ENCODE data around the gene PPFIBP2. TPM values are rescaled to one million over a fixed set of nuclear protein-coding genes. Genes with fewer than 3 reads are reported as not detected.
A peak's percentile ranks its signal among the peaks of the same experiment; 100 is the strongest.

PPFIBP2 gene
- total RNA-seq, 1 donor: 2.2 TPM

DNA sequence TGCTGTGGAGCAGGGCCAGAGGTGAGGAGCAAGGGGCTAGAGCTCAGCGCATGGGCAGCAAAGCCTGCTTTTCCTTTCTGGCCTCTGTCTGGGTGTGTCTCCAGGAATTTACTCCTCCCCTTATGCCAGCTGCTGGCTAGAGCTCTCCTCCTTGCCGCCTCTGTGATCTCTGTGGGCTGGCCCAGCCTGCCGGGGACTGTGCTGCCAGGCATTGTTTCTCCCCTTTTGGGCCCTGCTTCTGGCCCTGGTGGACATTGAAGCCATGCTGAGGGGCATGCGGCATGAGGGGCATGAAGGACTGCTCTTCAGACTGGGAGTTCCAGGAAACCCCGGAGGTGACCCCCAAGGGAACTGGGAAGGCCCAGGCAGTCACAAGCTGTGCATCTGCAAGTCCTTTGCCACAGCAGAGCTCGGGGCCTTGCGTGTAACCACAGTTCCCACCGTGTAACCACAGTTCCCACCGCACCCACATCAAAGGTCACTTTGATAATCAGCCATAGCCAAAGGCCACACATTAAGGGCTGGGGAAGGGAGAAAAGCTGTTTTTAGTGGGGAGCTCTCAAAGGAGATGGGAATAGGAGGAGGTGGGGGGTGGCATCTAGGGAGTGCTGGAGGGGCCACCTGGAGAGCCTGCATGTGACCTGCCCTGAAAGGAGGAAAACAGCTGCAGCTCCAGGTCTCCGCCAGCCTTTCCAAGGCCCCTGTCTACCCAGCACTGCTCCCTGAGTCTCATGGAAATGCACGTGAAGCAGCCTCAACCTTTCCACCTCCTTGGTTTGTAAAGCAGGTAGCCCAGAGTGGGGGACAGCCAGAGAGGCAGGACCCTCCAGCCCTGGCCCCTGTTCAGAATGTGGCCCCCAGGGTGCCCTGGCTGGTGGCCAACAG is 62.3 kb downstream of the PPFIBP2 start:
- no peak for DNase-seq (ENCODE audit: low read depth in 2 of 3, low spot score in 2 of 3)

DNA sequence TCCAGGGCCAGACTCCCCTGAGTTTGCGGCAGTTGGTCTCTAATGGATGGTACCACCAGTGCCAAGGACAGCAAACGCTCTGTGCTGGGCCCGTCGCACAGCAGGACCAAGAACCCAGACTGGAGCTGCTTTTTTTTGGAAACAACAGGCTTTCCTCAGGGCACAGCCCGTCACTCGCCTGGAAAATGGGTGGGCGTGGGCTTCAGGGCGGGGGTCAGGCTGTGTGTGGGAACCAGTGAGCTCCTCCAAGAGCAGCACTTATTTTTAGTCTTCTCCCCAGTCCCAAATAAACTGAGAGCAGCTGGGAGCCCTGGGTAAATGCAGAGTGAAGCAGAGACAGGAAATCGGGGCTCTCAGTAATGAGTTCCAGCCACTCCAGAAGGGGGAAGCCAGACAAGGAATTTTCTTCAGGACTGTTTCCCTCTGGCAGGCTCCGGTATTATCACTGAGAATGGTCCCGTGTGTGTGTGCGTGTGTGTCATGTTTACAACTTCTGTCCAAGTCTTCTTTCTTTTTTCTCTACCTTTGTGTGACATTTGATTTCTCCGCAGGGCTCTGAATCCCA is 63.0 kb downstream of the PPFIBP2 start:
- no peak for DNase-seq (ENCODE audit: low read depth in 2 of 3, low spot score in 2 of 3)

DNA sequence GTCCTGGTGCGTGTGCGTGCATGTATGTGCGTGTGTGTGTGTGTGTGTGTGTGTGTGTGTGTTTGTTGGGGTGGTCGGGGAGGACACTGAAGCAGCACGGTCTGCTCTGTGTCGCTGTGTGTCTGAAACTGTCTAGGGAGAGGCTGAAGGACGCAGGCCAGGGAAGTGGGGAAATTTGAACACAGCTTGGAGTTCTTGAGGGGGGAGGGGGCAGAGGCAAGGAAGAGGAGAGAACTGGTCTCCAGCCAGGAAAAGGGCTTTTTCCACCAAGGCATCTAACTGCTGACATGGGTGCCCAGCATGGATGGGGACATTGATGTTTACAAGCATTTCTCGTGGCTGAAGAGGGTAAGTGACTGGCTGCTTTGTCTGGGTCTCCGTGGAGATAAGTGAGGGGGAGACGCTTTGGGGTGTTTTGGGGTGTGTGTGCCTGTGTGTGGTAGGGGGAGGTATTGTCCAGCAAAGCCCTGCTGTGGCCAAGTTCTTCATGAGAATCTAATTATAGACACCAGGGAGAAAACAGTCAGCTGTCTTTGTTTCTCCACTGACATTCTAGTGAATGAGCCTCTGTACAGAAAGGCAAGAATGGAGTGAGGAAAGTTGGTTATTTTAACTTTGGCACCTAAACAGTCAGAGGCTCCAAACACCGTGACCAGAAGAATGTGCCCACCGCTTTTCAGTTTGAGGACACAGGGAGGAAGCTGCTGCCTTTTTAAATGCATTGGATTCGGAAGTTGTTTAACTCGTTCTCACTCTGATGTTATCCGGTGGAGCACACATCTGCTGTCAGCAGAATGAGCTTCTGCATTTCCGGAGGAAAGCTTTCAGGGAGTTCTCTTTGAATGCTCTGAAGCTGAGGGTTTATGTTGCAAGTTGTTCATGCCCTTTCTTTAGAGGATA is 63.7 kb downstream of the PPFIBP2 start:
- DNase-seq (ENCODE audit: low read depth in 2 of 3, low spot score in 2 of 3): peak in 2 of 3 donors; percentile 47 to 86

DNA sequence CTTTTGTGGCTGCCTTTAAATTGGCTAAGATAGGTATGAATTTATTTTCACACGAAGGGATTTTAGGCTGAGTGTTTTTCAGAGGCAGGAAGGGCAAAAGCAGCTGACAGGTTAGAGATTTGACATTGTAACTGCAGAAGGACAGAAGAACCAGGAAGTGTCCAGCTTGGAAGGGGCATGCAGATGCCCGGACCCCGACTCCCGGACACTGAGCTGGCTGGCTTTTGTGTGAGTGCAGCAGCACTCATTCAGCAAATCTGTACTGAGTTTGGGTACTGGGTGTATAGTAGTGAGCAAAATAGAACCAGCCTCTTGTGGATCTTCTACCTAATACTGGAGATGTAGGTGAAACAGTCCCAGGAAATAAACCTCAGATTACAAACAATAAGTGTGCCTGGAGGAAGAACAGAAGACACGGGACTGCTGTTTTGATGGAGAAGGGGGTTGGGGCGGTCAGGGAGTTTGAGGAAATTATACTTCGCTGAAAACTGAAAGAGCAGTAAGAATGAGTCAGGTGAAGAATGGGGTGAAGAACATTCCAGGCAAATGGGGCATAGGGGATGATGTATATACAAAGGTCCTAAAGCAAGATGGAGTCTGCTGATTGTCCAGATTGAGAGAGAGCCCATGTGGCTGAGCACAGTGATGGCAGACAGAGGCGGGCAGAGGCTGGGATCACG is 64.6 kb downstream of the PPFIBP2 start:
- DNase-seq (ENCODE audit: low read depth in 2 of 3, low spot score in 2 of 3): no peak

DNA sequence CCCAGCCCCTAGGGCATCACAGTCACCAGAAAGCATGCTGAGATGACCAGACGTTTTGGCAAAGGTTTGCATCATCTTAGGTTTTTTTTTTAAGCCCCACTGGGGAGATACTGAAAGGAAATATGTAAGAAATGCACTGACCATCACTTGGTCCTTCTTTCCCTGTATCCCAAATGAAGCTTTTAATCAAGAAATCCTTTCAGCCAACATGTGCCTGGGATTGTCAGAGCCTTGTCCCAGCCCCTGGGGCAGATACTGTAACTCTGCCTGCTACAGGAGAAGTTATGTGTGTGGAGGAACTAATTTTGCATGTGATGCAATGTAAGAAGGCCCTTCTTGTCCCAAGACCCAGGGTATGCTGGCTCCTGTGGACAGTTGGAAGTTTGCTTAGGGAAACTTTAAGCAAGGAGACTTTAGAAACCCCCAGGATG is 65.6 kb downstream of the PPFIBP2 start:
- DNase-seq (ENCODE audit: low read depth in 2 of 3, low spot score in 2 of 3): no peak

DNA sequence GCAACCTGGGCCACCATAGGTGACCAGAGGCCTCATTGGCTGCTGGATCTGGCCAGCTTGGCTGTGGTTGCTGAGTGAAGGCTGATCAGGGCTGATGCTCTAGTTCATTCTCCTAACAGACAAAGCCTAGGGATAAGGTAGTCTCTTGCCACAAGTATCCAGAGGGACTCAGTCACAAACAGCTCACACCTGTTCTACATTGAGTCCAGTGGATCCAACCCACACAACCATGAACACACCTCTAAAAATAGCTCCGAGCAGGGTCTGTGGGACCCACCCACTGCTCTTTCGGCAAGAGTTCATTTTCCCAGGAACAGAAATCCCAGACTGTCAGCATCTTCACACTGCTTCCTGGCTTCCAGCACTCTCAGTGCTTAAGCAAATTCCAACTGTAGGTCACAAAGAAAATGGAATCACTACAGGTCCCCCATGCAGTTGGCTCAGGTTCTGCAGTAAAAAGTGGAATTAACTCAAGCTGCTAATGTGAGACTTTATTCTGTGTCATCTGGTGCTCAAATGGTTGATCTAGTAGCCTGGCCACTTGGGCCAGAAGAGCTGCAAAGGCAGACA is 67.3 kb downstream of the PPFIBP2 start:
- no peak for DNase-seq (ENCODE audit: low read depth in 2 of 3, low spot score in 2 of 3)

DNA sequence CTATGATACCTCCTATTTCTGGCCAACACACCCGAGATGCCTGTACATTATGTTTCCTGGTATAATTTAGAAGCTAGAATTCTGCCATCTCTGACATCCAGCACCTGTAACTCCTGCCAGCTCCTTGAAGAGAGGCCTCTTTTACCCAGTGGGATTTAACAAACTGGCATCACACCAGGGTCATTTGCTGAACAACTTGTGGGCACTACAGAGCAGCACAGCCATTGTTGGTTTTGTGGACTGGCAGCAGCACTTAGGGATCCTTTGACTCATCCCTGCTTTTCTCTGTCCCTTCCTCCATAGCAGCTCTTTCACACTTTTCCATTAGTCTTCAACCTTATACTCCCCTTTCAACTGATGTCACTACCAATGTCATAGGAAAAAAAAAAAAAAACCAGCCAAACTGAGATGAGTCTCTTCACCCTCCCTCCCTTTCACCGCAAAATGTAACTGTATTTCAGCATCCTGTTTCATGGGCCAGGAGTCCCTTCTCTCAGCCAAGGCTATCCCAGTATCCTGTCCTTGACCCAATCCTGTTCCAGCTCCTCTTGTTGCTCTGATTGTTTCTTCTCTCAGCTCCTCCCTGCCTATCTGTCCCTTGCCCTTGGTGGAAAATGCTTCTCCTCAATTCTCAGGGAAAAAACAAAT is 68.7 kb downstream of the PPFIBP2 start:
- DNase-seq (ENCODE audit: low read depth in 2 of 3, low spot score in 2 of 3): no peak

DNA sequence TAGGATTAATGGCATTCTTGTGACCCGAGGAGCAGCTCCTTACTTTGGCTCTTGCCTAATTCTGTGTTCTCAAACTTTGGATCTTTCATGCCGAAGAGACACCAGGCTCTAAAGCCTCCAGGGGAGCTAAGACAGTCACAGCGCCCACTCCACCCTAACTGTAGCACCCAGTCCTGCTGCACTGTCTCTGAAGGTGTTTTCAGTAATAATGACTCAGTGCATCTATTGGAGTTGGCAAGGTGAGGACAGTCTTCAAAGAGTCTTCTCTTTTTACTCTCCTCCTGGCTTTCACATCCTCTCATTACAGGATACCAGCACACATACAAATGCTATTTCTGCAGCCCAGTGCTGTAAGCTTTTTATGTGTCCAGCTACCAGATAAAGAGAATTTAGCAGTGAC is 69.4 kb downstream of the PPFIBP2 start:
- no peak for DNase-seq (ENCODE audit: low read depth in 2 of 3, low spot score in 2 of 3)

DNA sequence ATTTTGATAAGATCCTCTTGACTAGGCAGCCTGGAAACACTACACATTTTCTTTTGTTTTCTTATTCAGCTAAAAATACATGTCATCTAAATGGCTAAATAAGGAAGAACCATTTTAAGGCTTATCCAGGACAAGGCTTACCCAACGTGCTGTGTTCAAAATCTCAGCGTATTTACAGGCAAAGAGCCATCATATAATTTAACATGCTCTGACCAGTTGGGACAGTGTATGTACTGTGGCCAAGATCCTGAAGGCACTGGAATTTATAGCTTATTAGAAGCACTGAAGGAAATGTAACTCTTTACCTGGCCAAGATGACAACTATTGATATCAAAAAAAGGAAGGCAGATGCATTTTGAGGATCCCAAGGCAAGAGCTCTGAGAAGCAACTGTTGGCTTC is 71.1 kb downstream of the PPFIBP2 start:
- DNase-seq (ENCODE audit: low read depth in 2 of 3, low spot score in 2 of 3): no peak

DNA sequence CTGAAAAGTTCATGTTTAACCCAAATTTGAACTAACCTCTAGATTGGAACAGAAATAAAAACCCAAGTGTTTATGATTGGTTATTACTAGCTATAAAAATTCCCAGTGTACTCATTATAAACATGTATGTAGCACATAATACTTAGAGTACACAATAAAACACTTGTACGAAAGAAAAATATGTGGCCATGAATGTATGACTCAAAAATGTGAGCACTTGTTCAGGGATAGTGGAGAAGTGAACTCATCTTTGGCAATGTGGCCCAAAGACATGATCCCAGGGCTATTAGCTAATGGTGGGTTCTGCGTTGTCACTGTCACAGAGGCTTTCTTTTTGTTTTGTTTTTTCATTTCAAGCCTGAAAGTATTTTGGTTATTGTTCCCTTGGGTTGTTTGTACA is 72.0 kb downstream of the PPFIBP2 start:
- no peak for DNase-seq (ENCODE audit: low read depth in 2 of 3, low spot score in 2 of 3)

DNA sequence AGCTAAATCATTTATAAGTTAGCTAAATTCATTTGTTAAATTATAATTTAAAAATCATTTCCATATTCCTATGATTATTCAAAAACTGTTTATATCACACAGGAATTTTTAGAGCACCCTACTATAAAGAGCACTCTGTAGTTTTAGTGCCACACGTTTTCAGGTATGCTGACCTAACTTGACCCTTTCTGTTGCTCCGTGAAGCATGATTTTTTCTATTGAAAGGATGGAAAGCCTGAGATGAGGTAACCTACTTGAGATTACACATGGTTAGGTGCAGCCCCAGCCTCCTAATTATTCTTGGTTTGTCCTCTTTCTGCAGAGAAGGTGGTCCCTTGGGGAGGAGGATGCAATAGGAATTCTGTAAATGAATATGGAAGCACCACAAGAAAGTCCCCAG is 72.6 kb downstream of the PPFIBP2 start:
- DNase-seq (ENCODE audit: low read depth in 2 of 3, low spot score in 2 of 3): no peak

DNA sequence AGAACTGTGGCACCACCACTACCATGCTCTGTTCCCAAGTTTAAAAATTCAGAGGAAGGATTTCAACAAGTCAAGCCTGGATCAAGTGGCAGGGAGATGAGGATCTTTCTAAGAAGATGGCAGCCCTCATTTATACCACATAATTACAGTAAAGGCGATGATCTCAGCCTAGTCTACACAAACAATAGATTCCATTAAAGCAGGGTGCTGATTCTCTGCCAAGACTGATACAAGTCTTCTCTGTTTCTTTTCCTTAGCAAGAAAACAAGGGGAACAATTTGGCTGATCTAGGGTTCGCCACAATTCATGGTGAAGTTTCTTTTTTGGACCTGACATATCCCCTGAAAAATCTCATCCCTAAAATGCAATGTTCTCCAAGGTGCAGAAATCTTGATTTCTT is 73.9 kb downstream of the PPFIBP2 start:
- DNase-seq (ENCODE audit: low read depth in 2 of 3, low spot score in 2 of 3): no peak

DNA sequence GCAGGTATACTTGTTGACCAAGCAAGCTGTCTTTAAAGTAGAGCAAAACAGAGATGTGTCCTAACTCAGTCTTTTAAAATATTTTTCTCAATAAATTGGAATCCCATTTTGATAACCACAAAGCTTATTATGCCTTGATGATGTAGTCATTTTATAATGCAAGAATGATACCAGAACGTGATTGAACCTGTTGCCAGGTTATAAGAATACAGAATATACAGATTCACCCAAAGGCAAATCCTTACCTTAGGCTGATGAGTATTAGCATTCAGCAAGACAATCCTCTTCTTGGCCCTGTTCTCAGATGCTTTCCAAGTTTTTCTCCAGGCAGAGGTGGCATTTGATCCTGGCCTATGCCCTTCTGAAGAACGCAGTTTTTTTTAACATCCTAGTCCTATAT is 76.1 kb downstream of the PPFIBP2 start:
- DNase-seq (ENCODE audit: low read depth in 2 of 3, low spot score in 2 of 3): no peak

DNA sequence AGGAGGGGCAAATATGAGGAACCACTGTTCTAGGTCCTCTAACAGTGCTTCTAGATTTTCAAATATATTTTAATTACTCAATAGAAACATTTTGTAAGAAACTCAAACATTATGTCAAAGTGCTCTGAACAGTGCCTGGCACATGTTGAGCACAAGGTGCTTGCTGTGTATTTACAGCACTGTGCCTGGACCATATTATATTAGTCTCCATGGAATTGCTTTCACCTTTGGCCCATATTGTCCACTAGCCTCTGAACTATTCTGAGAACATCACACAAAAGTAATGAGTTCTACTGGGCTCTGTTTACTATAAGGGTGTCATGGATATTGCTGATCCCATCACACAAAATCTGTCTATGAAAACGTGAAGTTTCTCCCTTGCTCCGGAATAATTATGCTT is 76.7 kb downstream of the PPFIBP2 start:
- no peak for DNase-seq (ENCODE audit: low read depth in 2 of 3, low spot score in 2 of 3)

DNA sequence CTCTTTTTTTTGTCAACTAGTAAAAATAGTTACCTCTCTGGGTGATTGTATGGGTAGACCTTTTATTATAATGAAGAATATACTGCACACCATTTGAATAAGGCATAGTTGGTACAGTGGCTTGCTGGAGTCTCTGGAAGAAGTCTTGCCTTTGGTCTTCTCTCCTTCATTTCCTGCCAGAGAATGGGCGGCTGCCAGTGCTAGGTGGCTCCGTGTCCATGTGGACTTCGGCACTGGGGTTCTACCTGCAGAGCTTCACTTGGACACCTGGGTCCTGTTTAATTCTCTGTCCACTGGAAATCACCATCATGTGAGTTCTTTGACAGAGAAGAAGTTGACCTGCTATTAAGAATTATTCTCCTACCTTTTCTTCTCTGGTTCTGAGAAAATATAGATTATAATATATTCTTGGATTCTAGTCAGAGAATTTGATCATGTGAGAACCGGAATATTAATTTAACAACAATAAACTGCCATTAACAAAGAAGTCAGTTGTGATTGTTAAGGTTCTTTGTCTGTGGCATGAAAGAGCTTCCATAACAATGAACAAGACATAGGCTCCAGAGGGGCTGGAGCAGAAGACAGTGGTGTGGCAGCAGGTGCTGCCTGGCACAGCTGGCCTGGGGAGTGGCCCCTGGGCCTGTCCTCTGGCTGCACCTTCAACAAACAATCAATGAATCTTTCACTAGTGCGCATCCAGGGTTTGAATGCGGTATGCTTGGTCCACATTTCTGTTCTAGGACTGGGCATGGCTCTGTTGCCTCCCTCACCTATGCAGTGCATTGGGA is 77.5 kb downstream of the PPFIBP2 start:
- no peak for DNase-seq (ENCODE audit: low read depth in 2 of 3, low spot score in 2 of 3)

DNA sequence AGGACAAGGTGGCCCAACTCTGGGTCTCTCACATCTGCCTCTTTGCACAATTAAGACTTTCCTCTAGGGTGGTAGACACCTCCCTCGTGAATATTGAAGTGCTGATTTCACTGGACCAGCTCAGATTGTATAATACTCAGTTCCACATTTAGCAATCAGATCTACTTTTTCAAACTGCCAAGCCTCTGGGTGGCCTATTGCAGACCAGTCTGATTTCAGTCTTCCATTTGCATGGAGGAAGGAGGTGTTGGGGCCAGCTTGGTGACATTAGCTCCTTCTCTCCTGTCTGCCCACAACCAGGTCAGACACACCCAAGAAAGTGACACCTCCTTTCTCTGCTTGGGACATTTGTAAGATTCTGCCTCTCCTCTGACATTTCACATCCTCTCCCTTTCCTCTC is 78.2 kb downstream of the PPFIBP2 start:
- no peak for DNase-seq (ENCODE audit: low read depth in 2 of 3, low spot score in 2 of 3)

DNA sequence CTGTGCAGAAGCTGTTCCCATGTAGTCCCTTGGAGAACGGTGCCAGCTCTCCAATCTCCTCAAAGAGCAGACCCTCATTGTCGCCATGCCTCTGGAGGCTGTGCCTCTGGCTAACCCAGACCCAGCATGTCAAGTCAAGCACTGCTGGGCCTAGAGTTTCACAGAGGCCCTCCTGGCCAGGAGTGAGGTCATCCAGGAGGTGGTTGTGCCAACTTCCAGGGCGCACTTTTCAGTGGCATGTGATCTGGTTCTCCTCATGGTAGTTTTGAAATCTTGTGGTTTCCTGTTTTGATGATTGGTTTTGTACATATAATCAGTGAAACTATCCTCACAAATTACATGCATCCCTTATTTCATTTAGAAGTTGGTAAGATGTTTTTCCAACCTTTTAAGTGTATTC is 78.9 kb downstream of the PPFIBP2 start:
- peak in 1 of 3 donors; percentile 32 for DNase-seq (ENCODE audit: low read depth in 2 of 3, low spot score in 2 of 3)

DNA sequence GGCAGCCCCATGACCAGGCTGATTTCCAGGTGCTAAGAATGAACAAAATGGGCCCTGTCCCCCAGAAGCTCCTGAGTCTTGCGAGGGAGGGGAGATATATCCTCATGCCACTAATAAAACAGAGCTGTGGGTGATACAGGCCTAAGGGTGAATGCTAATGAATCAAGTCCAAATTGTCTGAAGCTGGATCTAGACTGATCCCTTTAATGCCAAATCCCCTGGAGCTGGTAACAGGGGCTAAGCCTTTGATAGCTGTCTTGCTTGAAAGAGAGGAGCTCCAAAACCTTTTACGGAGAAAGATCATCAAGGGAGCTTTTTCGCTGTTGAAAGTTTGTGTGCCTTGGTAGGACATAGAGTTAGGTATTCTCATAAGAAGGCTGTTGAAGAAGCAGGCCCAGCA is 79.7 kb downstream of the PPFIBP2 start:
- DNase-seq (ENCODE audit: low read depth in 2 of 3, low spot score in 2 of 3): no peak

All from hematopoietic multipotent progenitor cell (in vitro differentiated cells).